Endothelial cell of umbilical vein (primary cell): Measurements from ENCODE around the gene TUBG2. TPM values are rescaled to one million over a fixed set of nuclear protein-coding genes. Genes with fewer than 3 reads are reported as not detected.

Experiments used
- BruUV-seq: library from RNA; stranded (reverse); fragments of 400-500 nt; replicated peaks from 2 replicates; lab custom pipeline; 2021; lab: Mats Ljungman, UMichigan
- CTCF ChIA-PET: fragments of 300-600, 350-600 bp; sonication (Branson Sonifier 250); formaldehyde crosslinking; loops from one replicate; lab custom pipeline; 2021; ENCODE audit warnings: antibody characterized with exemption, inconsistent platforms; lab: Charles Lee
- POLR2A ChIA-PET: fragments of 300-600, 350-600 bp; sonication (Branson Sonifier 250); formaldehyde crosslinking; loops from one replicate; lab custom pipeline; 2021; ENCODE audit warnings: antibody characterized with exemption, inconsistent platforms; lab: Charles Lee
- DNase-seq: peaks from one replicate; pipeline ENCODE4 v3.0.0-alpha.2; 2011; ENCODE audit warnings: low read depth, low spot score
- FAIRE-seq: peaks from 2 replicates; lab custom pipeline; 2011; peaks lifted over from hg19 to GRCh38; lab: Jason Lieb, UNC
- H2AFZ ChIP-seq: 2 replicates; pipeline ENCODE4 v1.6.0; 2012; ENCODE audit warnings: low read depth, low read length, control low read depth, inconsistent platforms
- H3K27ac ChIP-seq: 2 replicates; pipeline ENCODE4 v1.5.1; 2011; ENCODE audit warnings: low read depth, mild to moderate bottlenecking, control low read depth, low read length, moderate library complexity; ENCODE audit not compliant: insufficient read depth
- H3K27me3 ChIP-seq, 2 experiments: 2 replicates each; pipeline versions ENCODE4 v1.6.0 to v1.6.1; 2011; ENCODE audit warnings: low read length in 2 of 2, mixed read lengths in 1 of 2; ENCODE audit not compliant: control insufficient read depth in 2 of 2, insufficient read depth in 2 of 2
- H3K36me3 ChIP-seq, 2 experiments: 2 replicates in 1 of 2; 3 replicates in 1 of 2; pipeline ENCODE4 v1.5.1; 2011; ENCODE audit warnings: low read length in 2 of 2, mild to moderate bottlenecking in 1 of 2, moderate library complexity in 1 of 2; ENCODE audit not compliant: control insufficient read depth in 2 of 2, insufficient read depth in 2 of 2; ENCODE audit errors: extremely low read depth in 1 of 2
- H3K4me1 ChIP-seq: 3 replicates; pipeline ENCODE4 v1.5.1; 2011; ENCODE audit warnings: mild to moderate bottlenecking, low read length; ENCODE audit not compliant: control insufficient read depth, insufficient read depth; ENCODE audit errors: extremely low read depth
- H3K4me2 ChIP-seq: 2 replicates; pipeline ENCODE4 v1.6.1; 2011; ENCODE audit warnings: low read length, control low read depth, mixed read lengths; ENCODE audit not compliant: insufficient read depth
- H3K4me3 ChIP-seq, 3 experiments: fragments of 200-600 bp in 1 of 3; sonication (generic), shearing (Covaris generic) in 1 of 3; replicated peaks in 1 of 3; 2 replicates each; pipeline ENCODE4 v1.5.1; 2011 to 2016; ENCODE audit warnings: control low read depth in 3 of 3, low read length in 3 of 3, mild to moderate bottlenecking in 2 of 3, inconsistent platforms in 1 of 3, low read depth in 1 of 3, moderate library complexity in 1 of 3; ENCODE audit not compliant: insufficient read depth in 1 of 3
- H3K79me2 ChIP-seq: 2 replicates; pipeline ENCODE4 v1.6.0; 2012; ENCODE audit warnings: low read length, inconsistent platforms; ENCODE audit not compliant: control insufficient read depth, insufficient read depth
- H3K9ac ChIP-seq: replicated peaks from 2 replicates; pipeline ENCODE3; 2011; ENCODE audit warnings: low read length, control low read depth; ENCODE audit not compliant: insufficient read depth; ENCODE audit errors: extremely low read depth
- H3K9me1 ChIP-seq: replicated peaks from 3 replicates; pipeline ENCODE4 v1.6.0; 2011; ENCODE audit warnings: mild to moderate bottlenecking, low read length; ENCODE audit not compliant: control insufficient read depth, insufficient read depth; ENCODE audit errors: extremely low read depth
- H3K9me3 ChIP-seq: replicated peaks from 2 replicates; pipeline ENCODE4 v1.5.1; 2012; ENCODE audit warnings: low read length, inconsistent platforms; ENCODE audit not compliant: control insufficient read depth, insufficient read depth
- H4K20me1 ChIP-seq: replicated peaks from 2 replicates; pipeline ENCODE3; 2011; ENCODE audit warnings: mild to moderate bottlenecking, low read length; ENCODE audit not compliant: control insufficient read depth, insufficient read depth; ENCODE audit errors: extremely low read depth
- JUN ChIP-seq: IDR thresholded peaks from 2 replicates; pipeline ENCODE4 v1.6.1; 2011; ENCODE audit warnings: borderline replicate concordance, low read depth; ENCODE audit not compliant: insufficient read length, insufficient read depth
- MYC ChIP-seq: IDR thresholded peaks from one replicate; pipeline ENCODE4 v1.6.1; 2011; ENCODE audit warnings: mild to moderate bottlenecking, low read depth, low read length
- POLR2A ChIP-seq: IDR thresholded peaks from 2 replicates; pipeline ENCODE4 v1.6.1; 2012; ENCODE audit warnings: low read depth, mild to moderate bottlenecking, control low read depth, low read length
- POLR2AphosphoS5 ChIP-seq: IDR thresholded peaks from 2 replicates; pipeline ENCODE4 v1.6.1; 2012; ENCODE audit warnings: low read depth, mild to moderate bottlenecking, control low read depth, low read length, moderate library complexity; ENCODE audit not compliant: insufficient read depth
- dilution Hi-C: fragments of 300-500 bp; cut with MboI; formaldehyde crosslinking; loops from one replicate; pipeline ENCODE4 v1.15.0; 2019; ENCODE audit warnings: low sequenced_read_pairs; ENCODE audit not compliant: extremely low pct_ligation_motif_present
- intact Hi-C: fragments of 100-400 bp; cut with micrococcal nuclease; formaldehyde crosslinking; loops from one replicate; pipeline ENCODE4 v1.10.0; 2022
- polyA plus RNA-seq, 4 experiments: library from polyadenylated mRNA; depleted of rRNA in 3 of 4; stranded (reverse) in 3 of 4; unstranded in 1 of 4; fragments of >200 nt; gene quantifications; 2 replicates each; pipeline versions ENCODE4 v1.2.1 to v1.2.3, GENCODE V29; 2011 to 2012; ENCODE audit warnings: missing spikeins in 1 of 4
- total RNA-seq: library from RNA; stranded (reverse); gene quantifications from 2 replicates; pipeline ENCODE4 v1.2.3, GENCODE V29; 2021
- TF ChIP-seq, protein P1 (sequence below): IDR thresholded peaks from 2 replicates; pipeline ENCODE4 v1.6.1; 2011; ENCODE audit not compliant: insufficient read depth, insufficient read length

Gene TUBG2
- total and polyA plus RNA-seq, 2 donors (not counting 3 experiments of a cell fraction or from before 2014, with no cell fraction given): 13.2 to 17.7 TPM

DNA sequence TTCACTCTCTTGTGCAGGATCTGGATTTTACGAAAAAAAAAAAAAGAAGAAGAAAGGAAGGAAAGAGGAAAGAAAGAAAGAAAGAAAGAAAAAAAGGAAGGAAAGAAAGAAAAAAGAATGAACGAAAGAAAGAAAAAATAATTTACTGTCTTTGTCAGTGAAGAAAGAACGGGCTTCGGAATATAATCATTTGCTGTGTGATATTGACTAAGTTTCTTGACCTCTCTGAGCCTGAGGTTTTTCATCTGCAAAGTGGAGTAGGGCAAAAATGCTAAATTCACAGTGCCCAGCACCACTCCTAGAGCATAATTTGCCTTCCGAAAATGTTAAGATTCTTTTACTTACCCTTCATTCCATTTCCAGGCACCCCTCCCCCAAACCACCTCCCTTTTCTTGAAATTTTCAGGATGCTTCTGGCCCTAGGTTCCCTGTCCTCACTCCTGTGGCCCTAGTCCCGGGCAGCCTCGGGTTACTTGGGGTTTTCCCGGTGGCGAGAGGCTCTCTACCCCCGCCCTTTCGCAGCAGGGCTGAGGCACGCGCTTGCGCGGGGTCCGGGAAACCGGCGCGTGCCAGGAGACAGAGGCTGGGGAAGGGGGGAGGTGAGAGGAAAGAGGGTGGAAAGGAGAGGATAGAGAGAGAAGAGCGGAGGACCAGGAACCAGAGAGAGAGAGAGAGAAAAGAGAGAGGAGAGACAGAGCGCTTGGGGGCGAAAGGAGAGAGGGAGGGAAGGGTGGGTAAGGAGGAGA lies 23.1 kb downstream of the TUBG2 start, which contains the start of gene CNTNAP1:
Gene CNTNAP1, plus strand, starts transcription at position 556 of the 746 bp plus-strand sequence. CDS start 299 bp downstream, outside the sequence.
- no peaks in the 10 kb centered on the region for H4K20me1 ChIP-seq
- H3K27ac ChIP-seq: no peak within 1 kb of the TSS
- peak within 1 kb of the TSS; percentile 86 for H3K4me2 ChIP-seq
- H3K9me1 ChIP-seq: no peaks in the 10 kb centered on the region
- no peaks in the 10 kb centered on the region for H3K9me3 ChIP-seq
- peaks cover 0 to 20% of the 10 kb centered on the region in 2 experiments for H3K27me3 ChIP-seq
- FAIRE-seq (peak; percentile 28), DNase-seq (peak; percentile 74)
- H3K4me3 ChIP-seq: peak within 1 kb of the TSS; percentile 7 to 48 (median 11)
- H2AFZ ChIP-seq: peak within 1 kb of the TSS; percentile 84
- peaks cover 41% of the 10 kb centered on the region for H3K4me1 ChIP-seq
- H3K79me2 ChIP-seq: no peaks in the 10 kb centered on the region
- no peak for TF ChIP-seq JUN
- TF ChIP-seq, protein P1, sequence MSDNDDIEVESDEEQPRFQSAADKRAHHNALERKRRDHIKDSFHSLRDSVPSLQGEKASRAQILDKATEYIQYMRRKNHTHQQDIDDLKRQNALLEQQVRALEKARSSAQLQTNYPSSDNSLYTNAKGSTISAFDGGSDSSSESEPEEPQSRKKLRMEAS: no peak
- peak; percentile 14 for TF ChIP-seq POLR2AphosphoS5
- TF ChIP-seq POLR2A: peak; percentile 29
- ChIA-PET POLR2A (no interaction called here), CTCF (interaction anchor here (0.8 to 2.7 kb wide), 10 partner anchors 8 to 142 kb away, joined by 3 to 57 read pairs (median 4); partner anchors contain the start of genes BECN1, PSMC3IP, RETREG3 and TUBG1)
- dilution Hi-C loops: no loop called here
- BruUV-seq: no TSS peak
- H3K36me3 ChIP-seq: no peaks in the 10 kb centered on the region
- H3K9ac ChIP-seq: no peak within 1 kb of the TSS
- intact Hi-C loops: no loop called here

DNA sequence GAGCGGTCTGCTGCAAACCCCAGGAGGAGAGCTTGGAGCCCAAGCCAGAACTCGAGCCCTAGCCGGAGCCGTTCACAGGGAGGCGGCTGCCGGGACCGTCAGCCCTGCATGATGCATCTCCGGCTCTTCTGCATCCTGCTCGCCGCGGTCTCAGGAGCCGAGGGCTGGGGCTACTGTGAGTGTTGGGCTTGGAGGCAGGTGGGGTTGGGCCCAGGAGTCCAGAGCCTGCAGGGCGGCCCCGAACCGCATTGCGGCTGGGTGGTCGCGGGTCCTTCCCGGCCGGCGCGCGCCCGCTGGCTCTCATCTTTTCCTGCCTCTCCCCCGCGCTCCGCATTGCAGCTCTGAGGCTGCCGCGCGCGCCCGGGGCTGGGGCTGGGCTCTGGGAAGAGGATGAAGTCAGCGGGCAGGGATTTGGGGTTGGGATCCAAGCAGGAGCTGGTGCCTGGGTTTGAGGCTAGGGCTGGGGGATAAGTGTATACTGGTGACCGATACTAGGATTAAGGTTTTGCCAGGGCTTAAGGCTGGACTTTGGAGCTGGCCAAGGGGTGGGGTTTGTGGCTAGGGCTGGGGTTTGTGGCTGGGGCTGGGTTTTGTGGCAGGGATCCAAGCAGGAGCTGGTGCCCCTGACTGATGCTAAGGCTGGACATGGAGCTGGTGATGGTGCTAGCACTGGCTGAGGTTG lies 23.8 kb downstream of the TUBG2 start:
- CTCF ChIA-PET: interaction anchor here (0.7 to 2.7 kb wide), 12 partner anchors 9 to 315 kb away, joined by 3 to 57 read pairs (median 4); partner anchors contain the start of genes BECN1, PSMC3IP, RETREG3 and RPL27
- peak; percentile 60 for DNase-seq
- peak overlapping the region; percentile 7 to 48 (median 11) for H3K4me3 ChIP-seq
- peak; percentile 88 for FAIRE-seq
- H3K4me2 ChIP-seq: peak overlapping the region; percentile 86
- no peaks in the 10 kb centered on the region for H3K79me2 ChIP-seq
- peak overlapping the region; percentile 84 for H2AFZ ChIP-seq
- peaks cover 0 to 20% of the 10 kb centered on the region in 2 experiments for H3K27me3 ChIP-seq
- no peaks in the 10 kb centered on the region for H3K36me3 ChIP-seq
- no peaks in the 10 kb centered on the region for H4K20me1 ChIP-seq
- TF ChIP-seq MYC: no peak
- no peak for TF ChIP-seq POLR2A
- peak; percentile 21 for TF ChIP-seq POLR2AphosphoS5
- no TSS peak for BruUV-seq
- no peak overlapping the region for H3K9ac ChIP-seq
- intact Hi-C loops (no loop called here), dilution Hi-C loops (no loop called here)
- peaks cover 34% of the 10 kb centered on the region for H3K4me1 ChIP-seq
- POLR2A ChIA-PET: interaction anchor here (0.6 kb wide), 1 partner anchor 266 kb away, joined by 4 read pairs; no protein-coding TSS in a partner anchor
- H3K27ac ChIP-seq: no peak overlapping the region
- H3K9me1 ChIP-seq: no peaks in the 10 kb centered on the region
- no peaks in the 10 kb centered on the region for H3K9me3 ChIP-seq
